HG03175 (cell line): Measurements from ENCODE around the gene HORMAD1.
A peak's percentile ranks its signal among the peaks of the same experiment; 100 is the strongest.
"Not testable (repeated sequence)": the region's sequence is repeated elsewhere in the genome, so short reads cannot be mapped to it uniquely, and the experiment has no call there.

ENCODE experiments used
- ATAC-seq: cut with Tn5 transposase; IDR thresholded peaks from one replicate; pipeline ENCODE4 v1.9.1; 2021; ENCODE audit warnings: mild to moderate bottlenecking, moderate library complexity; ENCODE audit not compliant: unreplicated experiment

HORMAD1 gene, protein sequence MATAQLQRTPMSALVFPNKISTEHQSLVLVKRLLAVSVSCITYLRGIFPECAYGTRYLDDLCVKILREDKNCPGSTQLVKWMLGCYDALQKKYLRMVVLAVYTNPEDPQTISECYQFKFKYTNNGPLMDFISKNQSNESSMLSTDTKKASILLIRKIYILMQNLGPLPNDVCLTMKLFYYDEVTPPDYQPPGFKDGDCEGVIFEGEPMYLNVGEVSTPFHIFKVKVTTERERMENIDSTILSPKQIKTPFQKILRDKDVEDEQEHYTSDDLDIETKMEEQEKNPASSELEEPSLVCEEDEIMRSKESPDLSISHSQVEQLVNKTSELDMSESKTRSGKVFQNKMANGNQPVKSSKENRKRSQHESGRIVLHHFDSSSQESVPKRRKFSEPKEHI

DNA sequence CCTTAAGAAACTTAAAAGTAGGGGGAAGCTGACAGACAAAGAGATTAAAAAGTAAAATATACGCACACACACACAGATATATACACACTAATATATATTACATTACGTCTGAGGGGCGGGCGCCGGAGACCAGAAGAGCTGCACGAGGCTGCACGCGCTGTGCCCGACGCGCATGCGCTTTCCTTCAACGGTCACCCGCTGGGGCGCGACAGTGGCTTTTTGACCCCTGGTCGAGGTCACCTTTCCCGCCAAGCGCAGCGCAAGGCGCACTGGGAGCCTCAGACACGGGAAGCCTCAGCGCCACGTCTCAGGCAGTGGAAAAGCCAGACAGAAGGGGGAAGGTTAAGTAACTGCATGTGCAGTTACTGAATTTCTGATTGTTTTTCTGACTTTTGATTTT lies at the start of gene HORMAD1:
Gene HORMAD1 (minus strand): TSS at position 193 of the 400 bp plus-strand sequence. CDS start 1,390 bp downstream, outside the sequence.
- ATAC-seq: no peak

DNA sequence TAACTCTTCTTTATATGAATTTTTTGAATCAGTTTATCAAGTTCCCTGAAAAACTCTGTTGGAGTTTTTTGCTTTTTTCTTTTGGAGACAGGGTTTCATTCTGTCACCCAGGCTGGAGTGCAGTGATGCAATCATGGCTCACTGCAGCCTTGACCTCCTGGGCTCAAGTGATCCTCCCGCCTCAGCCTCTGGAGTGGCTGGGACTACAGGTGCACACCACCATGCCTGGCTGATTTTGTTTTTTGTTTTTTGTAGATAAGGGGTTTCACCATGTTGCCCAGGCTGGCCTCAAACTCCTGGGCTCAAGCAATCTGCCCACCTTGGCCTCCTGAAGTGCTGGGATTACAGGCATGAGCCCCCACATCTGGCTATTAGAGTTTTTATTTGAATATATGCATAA lies 47.0 kb upstream of the HORMAD1 start:
- ATAC-seq: not testable (repeated sequence)

DNA sequence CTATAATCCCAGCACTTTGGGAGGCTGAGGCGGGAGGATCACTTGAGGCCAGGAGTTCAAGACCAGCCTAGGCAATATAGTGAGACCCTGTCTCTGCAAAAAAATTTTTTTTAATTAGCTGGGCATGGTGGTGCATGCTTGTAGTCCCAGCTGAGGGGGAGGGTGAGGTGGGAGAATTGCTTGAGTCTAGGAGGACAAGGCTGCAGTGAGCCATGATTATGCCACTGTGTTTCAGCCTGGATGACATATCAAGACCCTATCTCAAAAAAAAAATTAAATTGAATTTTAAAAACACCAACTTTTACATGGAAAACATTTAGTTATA lies 45.2 kb upstream of the HORMAD1 start:
- ATAC-seq: peak; percentile 19

DNA sequence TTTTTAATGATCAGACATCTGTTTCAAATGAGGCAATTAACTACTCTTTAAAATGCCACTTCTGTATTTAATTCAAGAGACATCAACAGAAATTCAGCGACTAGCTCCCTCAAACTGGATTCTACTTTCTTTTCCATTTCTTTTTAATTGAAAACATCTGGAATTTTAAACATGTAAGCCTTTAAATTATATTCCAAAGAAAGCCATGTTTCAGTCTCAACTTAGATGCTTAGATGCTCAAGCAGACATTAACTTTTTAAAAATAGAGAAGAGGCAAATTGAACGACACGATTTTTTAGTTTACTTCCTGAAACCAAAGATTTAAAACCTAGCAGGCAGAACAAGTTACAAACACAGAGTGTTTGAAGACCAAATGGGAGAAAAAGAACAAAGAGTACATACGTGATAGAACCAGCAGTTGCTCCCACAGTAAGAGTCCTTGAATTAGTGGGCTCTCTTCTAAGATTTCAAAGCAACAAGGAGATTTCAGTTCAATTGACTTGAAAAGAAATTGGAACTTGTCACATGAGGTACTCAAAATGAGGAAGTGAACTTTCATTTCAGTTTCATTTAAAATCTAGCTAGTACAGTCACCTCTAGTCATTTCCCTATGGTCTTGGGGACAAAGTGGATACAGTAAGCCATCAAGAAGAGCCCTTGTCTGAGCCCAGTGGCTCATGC lies 44.7 kb upstream of the HORMAD1 start, which contains the start of gene CTSS:
Gene CTSS (minus strand): TSS at position 483 of the 681 bp plus-strand sequence. CDS start 1,015 bp downstream, outside the sequence.
- peak; percentile 85 for ATAC-seq

DNA sequence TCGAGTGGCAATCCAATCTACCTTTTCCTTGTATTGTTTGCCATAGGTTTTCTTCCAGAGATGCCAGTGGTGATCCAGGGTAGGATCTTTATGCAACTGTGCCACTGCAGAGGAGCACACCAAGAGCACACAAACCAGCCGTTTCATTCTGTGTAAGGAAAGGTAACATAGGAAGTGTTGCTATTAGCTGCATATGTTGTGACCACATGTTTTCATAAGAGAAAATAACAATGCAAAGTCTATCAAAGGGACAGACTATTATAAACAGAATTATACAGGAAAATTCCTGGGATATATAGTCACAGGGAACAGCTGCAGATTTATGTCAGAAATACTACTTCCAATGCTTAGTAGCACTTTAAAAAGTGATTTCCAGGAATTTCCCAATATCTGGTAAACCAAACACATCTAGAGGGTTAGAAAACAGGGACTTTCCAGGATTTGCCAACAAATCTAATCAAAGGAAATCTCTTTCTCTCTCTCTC lies 44.0 kb upstream of the HORMAD1 start:
- no peak for ATAC-seq

DNA sequence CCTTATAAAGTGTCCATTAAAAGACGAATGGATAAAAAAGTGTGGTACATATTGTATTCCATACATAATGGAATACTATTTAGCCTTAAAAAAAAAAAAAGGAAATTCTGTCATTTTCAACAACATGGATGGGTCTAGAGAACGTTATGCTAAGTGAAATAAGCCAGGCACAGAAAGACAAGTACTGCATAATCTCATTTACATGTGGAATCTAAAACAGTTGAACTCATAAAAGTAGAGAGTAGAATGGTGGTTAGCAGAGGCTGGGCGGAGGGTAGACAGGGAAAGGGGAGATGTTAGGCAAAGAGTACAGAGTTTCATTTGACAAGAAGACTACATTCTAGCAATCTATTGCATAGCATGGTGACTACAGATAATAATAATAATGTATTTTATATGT lies 42.3 kb upstream of the HORMAD1 start:
- no peak for ATAC-seq

DNA sequence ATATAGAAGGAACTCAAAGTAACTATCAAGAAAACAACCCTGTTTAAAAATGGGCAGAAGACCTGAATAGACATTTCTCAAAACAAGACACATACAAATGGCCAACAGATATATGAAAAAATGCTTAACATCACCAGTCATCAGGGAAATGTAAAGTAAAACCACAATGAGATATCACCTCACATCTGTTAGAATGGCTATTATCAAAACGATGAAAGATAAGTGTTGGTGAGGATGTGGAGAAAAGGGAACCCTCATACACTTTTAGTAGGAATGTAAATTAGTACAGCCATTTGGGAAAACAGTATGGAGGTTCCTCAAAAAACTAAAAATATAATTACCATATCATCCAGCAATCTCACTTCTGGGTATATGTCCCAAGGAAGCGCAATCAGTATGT lies 41.9 kb upstream of the HORMAD1 start:
- no peak for ATAC-seq

DNA sequence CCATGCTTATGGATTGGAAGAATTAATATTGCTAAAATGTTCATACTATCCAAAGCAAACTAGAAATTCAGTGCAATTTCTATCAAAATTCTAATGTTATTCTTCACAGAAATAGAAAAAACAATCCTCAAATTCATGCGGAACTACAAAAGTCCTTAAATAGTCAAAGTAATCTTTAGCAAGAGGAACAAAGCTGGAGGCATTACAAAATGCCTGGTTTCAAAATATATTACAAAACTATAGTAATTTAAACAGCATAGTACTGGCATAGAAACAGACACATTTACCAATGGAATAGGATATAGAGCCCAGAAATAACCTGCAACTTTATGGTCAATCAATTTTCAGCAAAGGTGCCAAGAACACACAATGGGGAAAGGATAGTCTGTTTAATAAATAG lies 41.1 kb upstream of the HORMAD1 start:
- no peak for ATAC-seq

DNA sequence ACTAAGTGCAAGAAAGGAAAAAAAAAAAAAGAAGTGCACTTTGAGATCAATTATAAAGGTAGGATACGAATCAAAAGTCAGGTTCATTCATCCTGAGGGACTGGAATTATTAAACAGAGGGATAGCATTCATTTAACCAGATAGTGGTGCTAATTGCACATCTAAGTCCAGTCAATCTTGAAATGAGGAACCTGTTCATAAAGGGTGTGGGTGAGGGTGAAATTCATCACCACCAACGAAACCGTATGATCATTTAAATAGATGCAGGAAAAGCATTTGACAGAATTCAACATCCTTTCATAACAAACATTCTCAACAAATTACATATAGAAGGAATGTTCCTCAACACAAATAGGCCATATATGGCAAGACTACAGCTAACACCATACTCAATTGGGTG lies 39.3 kb upstream of the HORMAD1 start:
- ATAC-seq: no peak

DNA sequence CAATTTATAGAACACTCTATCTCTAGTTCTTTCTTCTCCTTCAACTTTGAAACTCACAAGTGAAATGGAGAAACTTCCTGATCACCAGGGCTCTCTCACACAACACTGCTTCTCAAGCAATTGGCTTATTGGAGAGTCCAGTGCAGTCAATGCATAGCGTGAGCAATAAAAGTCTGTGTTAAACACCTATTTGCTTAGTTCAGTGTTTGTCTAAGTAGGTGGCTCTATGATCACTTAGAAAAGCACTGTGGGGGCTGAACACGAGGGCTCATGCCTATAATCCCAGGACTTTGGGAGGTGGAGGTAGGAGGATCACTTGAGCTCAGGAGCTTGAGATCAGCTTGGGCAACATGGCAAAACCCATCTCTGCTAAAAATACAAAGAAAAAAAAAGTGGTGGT lies 32.7 kb upstream of the HORMAD1 start:
- no peak for ATAC-seq

DNA sequence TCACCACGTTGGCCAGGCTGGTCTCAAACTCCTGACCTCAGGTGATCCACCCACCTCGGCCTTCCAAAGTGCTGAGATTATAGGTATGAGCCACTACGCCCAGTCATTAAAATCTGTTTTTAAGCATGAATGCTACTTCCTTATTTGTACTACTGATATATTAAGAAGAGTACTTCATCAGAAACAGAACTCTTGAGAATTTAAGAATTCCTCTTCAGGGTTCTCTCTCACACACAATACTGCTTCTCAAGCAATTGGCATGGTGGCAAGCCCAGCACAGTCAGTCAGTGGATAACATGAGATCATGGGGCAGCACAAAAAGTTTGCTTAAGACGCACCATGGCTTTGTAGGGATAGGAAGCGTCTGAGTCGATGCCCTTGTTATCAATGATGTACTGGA lies 30.7 kb upstream of the HORMAD1 start:
- no peak for ATAC-seq

DNA sequence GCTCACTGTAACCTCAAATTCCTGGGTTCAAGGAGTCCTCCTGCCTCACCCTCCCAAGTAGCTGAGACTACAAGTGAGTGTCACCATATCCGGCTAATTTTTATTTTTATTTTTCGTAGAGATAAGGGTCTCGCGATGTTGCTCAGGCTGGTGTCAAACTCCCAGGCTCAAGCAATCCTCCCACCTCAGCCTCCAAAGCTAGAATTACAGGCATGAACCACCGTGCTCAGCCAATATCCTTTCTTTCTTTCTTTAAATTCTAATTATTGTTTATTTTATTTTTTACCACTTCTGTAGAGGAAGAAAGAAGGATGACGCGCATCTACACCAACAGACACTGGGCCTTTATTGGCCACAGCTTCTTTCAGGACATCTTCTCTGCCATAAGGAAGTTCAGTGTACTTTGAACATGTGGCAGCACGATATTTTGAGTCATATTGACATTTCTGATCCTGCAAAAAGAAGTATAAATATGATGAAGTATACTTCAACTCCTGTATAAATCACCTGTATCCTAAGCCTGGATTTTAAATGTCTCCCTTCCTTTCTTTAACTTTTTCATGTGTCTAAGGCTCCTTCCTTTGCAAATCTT lies 29.1 kb upstream of the HORMAD1 start:
- ATAC-seq: no peak

DNA sequence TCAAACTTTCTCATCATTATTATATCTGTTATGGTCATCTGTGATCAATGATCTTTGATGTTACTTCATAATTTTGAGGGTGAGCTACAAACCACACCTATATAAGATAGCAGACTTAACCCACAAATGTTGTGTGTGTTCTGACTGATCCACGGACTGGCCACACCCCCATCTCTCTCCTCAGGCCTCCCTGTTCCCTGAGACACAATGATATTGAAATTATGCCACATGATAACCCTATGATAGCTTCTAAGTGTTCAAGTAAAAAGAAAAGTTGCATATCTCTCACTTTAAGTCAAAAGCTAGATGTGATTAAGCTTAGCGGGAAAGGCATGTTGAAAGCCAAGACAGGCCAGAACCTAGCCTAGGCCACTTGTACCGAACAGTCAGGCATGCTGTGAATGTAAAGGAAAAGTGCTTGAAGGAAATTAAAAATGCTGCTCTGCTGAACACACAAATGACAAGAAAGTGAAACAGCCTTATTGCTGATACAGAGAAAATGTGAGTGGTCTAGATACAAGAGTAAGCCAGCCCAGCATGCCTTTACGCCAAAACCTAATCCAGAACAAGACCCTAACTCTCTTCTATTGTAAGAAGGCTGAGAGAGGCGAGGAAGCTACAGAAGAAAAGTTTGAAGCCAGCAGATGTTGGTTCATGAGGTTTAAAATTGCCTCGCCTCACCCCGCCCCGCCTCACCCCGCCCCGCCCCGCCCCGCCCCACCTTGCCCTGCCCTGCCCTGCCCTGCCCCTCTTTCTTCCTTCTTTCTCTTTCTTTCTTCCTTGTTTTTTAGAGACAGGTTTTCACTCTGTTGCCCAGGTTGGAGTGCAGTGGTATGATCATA lies 28.4 kb upstream of the HORMAD1 start:
- no peak for ATAC-seq

DNA sequence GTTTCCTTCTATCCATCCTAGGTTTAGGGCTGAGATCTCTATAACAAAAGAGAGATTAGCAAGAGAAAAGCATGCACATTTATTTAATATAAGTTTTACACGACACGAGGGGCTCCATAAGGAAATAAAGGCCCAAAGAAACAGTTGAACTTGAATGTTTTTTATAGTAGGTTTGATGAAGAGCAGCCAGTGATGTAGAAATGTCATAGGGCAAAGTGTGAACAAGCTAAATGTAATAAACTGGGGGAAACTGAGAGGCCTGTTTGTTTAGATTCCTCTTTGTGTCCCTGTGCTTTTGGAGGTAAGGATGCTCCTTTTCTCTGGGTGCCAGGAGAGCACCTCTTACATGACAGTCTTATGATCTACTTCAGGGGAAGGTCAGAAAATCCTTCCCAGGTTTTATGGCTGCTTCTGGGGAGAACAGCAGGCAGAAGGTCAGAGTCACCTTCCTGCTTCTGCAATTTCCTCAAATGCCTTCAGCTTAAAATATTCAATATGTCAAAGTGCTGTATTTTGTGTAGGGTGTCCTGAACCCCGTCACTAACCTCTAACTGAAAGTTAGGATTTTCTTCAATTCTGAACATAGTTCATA lies 9.5 kb upstream of the HORMAD1 start:
- no peak for ATAC-seq

DNA sequence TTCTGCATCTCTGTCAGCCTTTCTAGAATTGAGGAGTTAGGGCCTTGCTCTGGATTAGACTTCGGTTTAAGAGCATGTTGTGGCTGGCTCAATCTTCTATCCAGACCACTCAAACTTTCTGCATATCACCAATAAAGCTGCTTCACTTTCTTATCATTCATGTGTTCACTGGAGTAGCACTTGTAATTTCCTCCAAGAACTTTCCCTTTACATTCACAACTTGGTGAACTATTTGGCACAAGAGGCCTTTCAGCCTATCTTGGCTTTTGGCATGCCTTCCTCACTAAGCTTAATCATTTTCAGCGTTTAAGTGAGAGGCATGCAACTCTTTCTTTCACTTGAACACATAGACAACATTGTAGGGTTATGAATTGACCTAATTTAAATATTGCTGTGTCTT lies 3.6 kb upstream of the HORMAD1 start:
- ATAC-seq: no peak

DNA sequence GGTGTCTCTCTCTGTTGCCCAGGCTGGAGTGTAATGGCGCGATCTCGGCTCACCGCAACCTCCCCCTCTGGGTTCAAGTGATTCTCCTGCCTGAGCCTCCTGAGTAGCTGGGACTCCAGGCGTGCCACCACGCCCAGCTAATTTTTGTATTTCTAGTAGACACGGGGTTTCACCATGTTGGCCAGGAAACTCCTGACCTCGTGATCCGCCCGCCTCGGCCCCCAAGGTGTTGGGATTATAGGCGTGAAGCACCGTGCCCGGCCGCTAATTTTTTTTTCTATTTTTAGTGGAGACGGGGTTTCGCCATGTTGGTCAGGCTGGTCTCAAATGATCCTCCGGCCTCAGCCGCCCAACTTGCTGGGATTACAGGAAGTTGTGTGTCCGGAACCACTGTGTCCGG lies 597 bp downstream of the HORMAD1 start:
- no peak for ATAC-seq

DNA sequence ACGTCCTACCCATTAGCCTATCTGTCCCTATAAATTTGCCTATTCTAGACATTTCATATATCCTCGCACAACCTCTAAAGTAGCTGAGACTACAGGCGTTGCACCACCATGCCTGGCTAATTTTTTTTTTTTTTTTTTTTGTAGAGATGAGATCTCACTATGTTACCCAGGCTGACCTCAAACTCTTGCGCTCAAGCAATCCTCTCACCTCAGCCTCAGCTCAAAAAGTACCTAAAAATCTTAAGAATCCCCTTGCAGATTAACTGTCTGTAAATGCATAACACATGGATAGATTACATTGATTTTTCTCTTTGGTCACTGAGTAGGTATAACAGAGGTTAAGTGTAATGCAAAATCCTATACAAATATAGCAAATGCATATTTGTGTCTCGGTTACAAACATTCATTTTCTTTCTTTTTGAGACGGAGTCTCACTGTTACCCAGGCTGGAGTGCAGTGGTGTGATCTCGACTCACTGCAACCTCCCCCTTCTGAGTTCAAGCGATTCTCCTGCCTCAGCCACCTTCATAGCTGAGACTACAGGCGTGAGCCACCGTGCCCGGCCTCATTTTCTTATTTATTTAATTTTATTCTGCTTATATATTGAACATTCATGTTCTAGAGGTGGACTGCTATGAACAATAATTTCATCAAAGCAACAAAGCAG lies 2.3 kb downstream of the HORMAD1 start:
- no peak for ATAC-seq

DNA sequence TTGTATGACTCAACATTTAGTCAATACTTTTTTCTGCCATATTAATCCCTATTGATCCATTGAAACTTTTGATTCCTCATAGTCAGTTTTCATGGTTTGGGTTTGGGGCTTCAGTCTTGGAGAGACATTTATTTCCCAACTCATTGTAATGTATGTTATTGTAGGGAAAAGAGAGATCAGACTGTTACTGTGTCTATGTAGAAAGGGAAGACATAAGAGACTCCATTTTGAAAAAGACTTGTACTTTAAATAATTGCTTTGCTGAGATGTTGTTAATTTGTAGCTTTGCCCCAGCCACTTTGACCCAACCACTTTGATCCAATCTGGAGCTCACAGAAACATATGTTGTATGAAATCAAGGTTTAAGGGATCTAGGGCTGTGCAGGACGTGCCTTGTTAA lies 11.7 kb downstream of the HORMAD1 start:
- ATAC-seq: not testable (repeated sequence)

DNA sequence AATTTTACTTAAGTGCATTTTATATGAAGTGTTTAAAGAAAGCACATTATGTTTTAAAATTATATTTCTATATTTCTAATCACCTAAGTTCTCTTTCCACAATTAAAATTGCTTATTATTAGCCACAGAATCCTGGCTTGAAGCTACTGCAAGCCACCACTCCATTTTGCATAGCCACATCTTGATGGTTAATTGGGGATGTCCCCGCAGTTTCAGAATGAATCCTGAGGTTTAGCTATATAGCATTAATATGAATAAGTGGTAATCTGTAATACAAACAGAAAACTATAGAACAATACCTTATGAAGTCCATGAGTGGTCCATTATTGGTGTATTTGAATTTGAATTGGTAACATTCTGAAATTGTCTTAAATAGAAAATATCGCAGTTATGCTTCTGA lies 12.1 kb downstream of the HORMAD1 start:
- ATAC-seq: no peak

DNA sequence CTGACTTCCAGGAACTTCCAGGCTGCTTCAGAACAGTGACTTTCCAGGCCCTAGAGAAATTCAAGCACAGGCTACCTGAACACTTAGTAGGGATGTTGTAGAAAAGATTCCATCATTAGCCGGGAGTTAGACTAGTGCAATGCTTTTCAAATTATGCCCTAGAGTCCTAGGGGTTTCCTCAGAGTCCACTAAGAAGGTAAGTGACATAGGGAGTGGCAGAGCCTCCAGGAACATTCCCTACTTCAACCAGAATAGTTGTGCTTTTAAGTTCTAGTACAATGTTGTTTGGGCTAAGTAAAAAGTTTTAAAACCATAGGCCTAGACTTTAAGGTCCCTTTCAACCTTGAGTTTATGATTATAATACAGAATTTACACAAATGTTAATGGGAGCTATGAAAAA lies 14.6 kb downstream of the HORMAD1 start:
- no peak for ATAC-seq
